SU-DHL-6 (cell line): ENCODE measurements around the gene STPG4.

Experiments
- H2AFZ ChIP-seq: fragments of 200-600 bp; sonication (generic); 2 replicates; pipeline ENCODE4 v1.6.1; 2014; ENCODE audit warnings: low read depth, mild to moderate bottlenecking, moderate library complexity, mixed read lengths, antibody characterized with exemption, low read length; ENCODE audit not compliant: severe bottlenecking
- H3F3A ChIP-seq: fragments of 200-600 bp; shearing (Covaris generic); 2 replicates; pipeline ENCODE4 v1.6.0; 2016; ENCODE audit warnings: antibody characterized with exemption, mild to moderate bottlenecking; ENCODE audit not compliant: insufficient read depth
- H3K27ac ChIP-seq: fragments of 200-600 bp; sonication (generic); 2 replicates; pipeline ENCODE4 v1.5.1; 2016; ENCODE audit warnings: low read depth, mild to moderate bottlenecking, low read length, moderate library complexity, mixed read lengths
- H3K27me3 ChIP-seq: fragments of 200-600 bp; sonication (generic), shearing (Covaris generic); 2 replicates; pipeline ENCODE4 v1.6.0; 2014; ENCODE audit warnings: mild to moderate bottlenecking, low read length
- H3K36me3 ChIP-seq: fragments of 200-600 bp; sonication (generic); 2 replicates; pipeline ENCODE4 v1.6.1; 2014; ENCODE audit warnings: mild to moderate bottlenecking, low read length, mixed read lengths
- H3K4me2 ChIP-seq: fragments of 300-600, 200-600 bp; shearing (Covaris generic), sonication (generic); 2 replicates; pipeline ENCODE4 v1.6.0; 2014; ENCODE audit warnings: low read length, low read depth, mild to moderate bottlenecking; ENCODE audit not compliant: poor library complexity, severe bottlenecking
- H3K4me3 ChIP-seq: fragments of 200-600 bp; sonication (generic); 2 replicates; pipeline ENCODE4 v1.5.1; 2014; ENCODE audit warnings: antibody characterized with exemption, low read length, mild to moderate bottlenecking, mixed read lengths; ENCODE audit not compliant: insufficient read depth, poor library complexity, severe bottlenecking
- H3K79me2 ChIP-seq: fragments of 200-600 bp; sonication (generic); 2 replicates; pipeline ENCODE4 v1.6.1; 2014; ENCODE audit warnings: mild to moderate bottlenecking, low read length, moderate library complexity; ENCODE audit not compliant: insufficient read depth
- H3K9ac ChIP-seq: fragments of 200-600 bp; sonication (generic); 2 replicates; pipeline ENCODE4 v1.7.0; 2014; ENCODE audit warnings: mild to moderate bottlenecking, low read length
- H3K9me2 ChIP-seq: fragments of 200-600 bp; sonication (generic); replicated peaks from 2 replicates; pipeline ENCODE4 v1.6.1; 2014; ENCODE audit warnings: low read length; ENCODE audit not compliant: insufficient read depth
- H3K9me3 ChIP-seq: fragments of 200-600 bp; sonication (generic); 2 replicates; pipeline ENCODE4 v1.6.1; 2014; ENCODE audit warnings: low read length, mixed read lengths; ENCODE audit not compliant: insufficient read depth
- H4K20me1 ChIP-seq: fragments of 200-600 bp; sonication (generic); 2 replicates; pipeline ENCODE4 v1.6.1; 2014; ENCODE audit warnings: low read depth, mild to moderate bottlenecking, antibody characterized with exemption, low read length, moderate library complexity, mixed read lengths
- CTCF ChIP-seq: fragments of 200-600 bp; sonication (generic); IDR thresholded peaks from one replicate; pipeline ENCODE4 v1.5.1; 2017; ENCODE audit warnings: antibody characterized with exemption, mild to moderate bottlenecking, low read length, moderate library complexity; ENCODE audit not compliant: insufficient read depth, poor library complexity, severe bottlenecking
- EZH2phosphoT487 ChIP-seq: fragments of 200-600 bp; sonication (generic), shearing (Covaris generic); conservative IDR thresholded peaks from 2 replicates; pipeline ENCODE4 v1.6.1; 2018; ENCODE audit warnings: mild to moderate bottlenecking, antibody characterized with exemption, low read length, moderate library complexity, mixed read lengths

Gene STPG4

DNA sequence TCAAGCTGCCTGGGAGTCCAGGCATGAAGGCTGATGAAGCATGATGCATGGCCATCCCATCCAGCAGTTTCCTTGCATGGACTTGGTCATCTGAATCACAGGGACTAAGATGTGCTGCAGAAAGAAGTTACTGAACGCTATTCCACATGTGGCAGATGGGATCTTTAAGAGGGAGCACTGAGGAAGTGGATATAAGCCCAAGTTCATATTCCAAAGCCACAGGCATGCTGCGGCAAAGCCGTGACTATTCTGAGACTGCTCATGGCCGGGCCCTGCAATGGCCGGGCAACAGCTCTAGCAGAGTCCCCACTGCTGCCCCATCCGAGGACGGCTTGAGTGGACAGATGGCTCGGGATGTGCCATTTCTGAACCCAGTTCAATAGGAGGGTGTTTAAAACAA lies 61.5 kb downstream of the STPG4 start:
- Histone ChIP-seq H3K79me2 (no peaks in the 10 kb centered on the region), H3K36me3 (no peaks in the 10 kb centered on the region), H4K20me1 (no peaks in the 10 kb centered on the region), H3K9ac (no peak overlapping the region), H3K9me2 (no peaks in the 10 kb centered on the region), H3K4me2 (no peak overlapping the region), H3F3A (no peaks in the 10 kb centered on the region), H3K27me3 (no peaks in the 10 kb centered on the region), H3K4me3 (no peak overlapping the region), H3K9me3 (no peaks in the 10 kb centered on the region), H2AFZ (no peak overlapping the region), H3K27ac (no peak overlapping the region)
- TF ChIP-seq EZH2phosphoT487 (no peak), CTCF (no peak)

DNA sequence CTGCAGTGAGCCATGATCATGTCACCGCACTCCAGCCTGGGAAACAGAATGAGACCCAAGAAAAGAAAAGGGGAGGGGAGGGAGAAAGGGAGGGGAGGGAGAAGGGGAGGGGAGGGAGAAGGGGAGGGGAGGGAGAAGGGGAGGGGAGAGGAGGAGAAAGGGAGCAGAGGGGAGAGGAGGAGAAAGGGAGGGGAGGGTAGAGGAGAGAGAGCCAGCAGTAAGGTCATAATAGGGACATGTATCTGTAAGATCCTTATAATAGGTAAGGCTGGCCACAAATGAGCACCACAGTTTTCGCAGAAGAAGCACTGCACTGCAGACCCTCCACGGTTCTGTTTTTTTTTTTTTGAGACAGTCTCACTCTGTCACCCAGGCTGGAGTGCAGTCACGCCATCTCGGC lies 62.6 kb downstream of the STPG4 start:
- Histone ChIP-seq H3K79me2 (no peaks in the 10 kb centered on the region), H3F3A (no peaks in the 10 kb centered on the region), H3K27ac (no peak overlapping the region), H4K20me1 (no peaks in the 10 kb centered on the region), H3K9ac (no peak overlapping the region), H3K9me3 (no peaks in the 10 kb centered on the region), H3K36me3 (no peaks in the 10 kb centered on the region), H3K27me3 (no peaks in the 10 kb centered on the region), H3K4me3 (no peak overlapping the region), H2AFZ (no peak overlapping the region), H3K4me2 (no peak overlapping the region), H3K9me2 (no peaks in the 10 kb centered on the region)
- TF ChIP-seq CTCF (no peak), EZH2phosphoT487 (no peak)

GRCh38 chr2:47091118-47091517 lies 64.0 kb downstream of the STPG4 start:
- no peaks in the 10 kb centered on the region for H3K9me2 ChIP-seq
- no peaks in the 10 kb centered on the region for H3K9me3 ChIP-seq
- H3K4me2 ChIP-seq: no peak overlapping the region
- no peak overlapping the region for H3K27ac ChIP-seq
- no peaks in the 10 kb centered on the region for H3K36me3 ChIP-seq
- H2AFZ ChIP-seq: no peak overlapping the region
- H3K27me3 ChIP-seq: no peaks in the 10 kb centered on the region
- no peaks in the 10 kb centered on the region for H4K20me1 ChIP-seq
- no peak overlapping the region for H3K9ac ChIP-seq
- no peak for TF ChIP-seq CTCF
- TF ChIP-seq EZH2phosphoT487: no peak
- no peaks in the 10 kb centered on the region for H3F3A ChIP-seq
- H3K79me2 ChIP-seq: no peaks in the 10 kb centered on the region
- H3K4me3 ChIP-seq: no peak overlapping the region

DNA sequence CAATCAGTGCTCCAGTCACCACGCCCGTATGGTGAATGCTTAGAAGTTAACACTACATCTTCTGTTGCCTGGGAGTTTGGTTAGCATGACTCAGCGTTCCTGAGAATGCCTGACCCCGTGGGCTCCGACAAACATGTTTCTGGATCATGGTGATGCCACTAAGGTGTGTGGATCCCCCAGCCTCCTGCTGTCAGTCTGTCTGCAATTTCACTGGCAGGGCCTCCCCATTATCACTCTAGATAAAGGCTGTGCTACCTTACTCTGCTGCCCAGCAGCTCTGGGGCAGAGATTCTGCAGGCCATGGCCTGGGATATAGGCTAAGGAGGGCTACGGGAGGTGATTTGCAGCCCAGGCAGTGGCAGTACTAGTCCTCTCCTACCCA lies 66.0 kb downstream of the STPG4 start:
- Histone ChIP-seq H3K9me3 (no peaks in the 10 kb centered on the region), H3K27me3 (no peaks in the 10 kb centered on the region), H3F3A (no peaks in the 10 kb centered on the region), H3K4me2 (no peak overlapping the region), H3K27ac (no peak overlapping the region), H3K4me3 (no peak overlapping the region), H4K20me1 (no peaks in the 10 kb centered on the region), H3K36me3 (no peaks in the 10 kb centered on the region), H3K9ac (no peak overlapping the region), H2AFZ (no peak overlapping the region), H3K79me2 (no peaks in the 10 kb centered on the region), H3K9me2 (no peaks in the 10 kb centered on the region)
- TF ChIP-seq EZH2phosphoT487 (no peak), CTCF (no peak)
